Mammary epithelial cell (primary cell): ENCODE measurements around the gene CAMTA1.

Experiments
- CTCF ChIP-seq, 2 donors: IDR thresholded peaks in 1 of 2; conservative IDR thresholded peaks in 1 of 2; 2 replicates each; pipeline ENCODE4 v1.5.1; 2011 to 2012; ENCODE audit warnings: inconsistent platforms in 2 of 2, low read length in 2 of 2, mild to moderate bottlenecking in 2 of 2, control low read depth in 1 of 2, low read depth in 1 of 2; ENCODE audit not compliant: insufficient read depth in 1 of 2; ENCODE audit errors: extremely low read depth in 1 of 2
- EZH2 ChIP-seq: IDR thresholded peaks from 2 replicates; pipeline ENCODE4 v1.6.1; 2012; ENCODE audit warnings: low read length, inconsistent platforms, borderline replicate concordance

- TF ChIP-seq CTCF (conservative IDR thresholded peaks at IDR 0.05 in 1 of 2, IDR thresholded peaks at IDR 0.05 in 1 of 2; ENCODE audit: extremely low read depth in 1 of 2, insufficient read depth in 1 of 2, low read depth in 1 of 2, low read length in 2 of 2) (no peak), EZH2 (no peak)
Measured at GRCh38 chr1:7388488-7389185, 603.4 kb downstream of the CAMTA1 start.
